Measurements from ENCODE around the gene CDC42BPA.
"Not testable (repeated sequence)": the region's sequence is repeated elsewhere in the genome, so short reads cannot be mapped to it uniquely, and the experiment has no call there.

CDC42BPA gene

GRCh38 chr1:227242811-227243682, 75.2 kb downstream of the CDC42BPA start:
- no peak overlapping the region for H3K4me3 ChIP-seq (ENCODE audit: low read depth in 1 of 2, low read length in 2 of 2)
- H3K36me3 ChIP-seq (ENCODE audit: insufficient read depth, low read length) = no peaks in the 10 kb centered on the region
- peaks cover 15% of the 10 kb centered on the region for H3K4me1 ChIP-seq (ENCODE audit: insufficient read depth, low read length)
- H3K27me3 ChIP-seq (ENCODE audit: control insufficient read depth in 1 of 2, insufficient read depth in 2 of 2, low read length in 2 of 2) = no peaks in the 10 kb centered on the region
- H3K27ac ChIP-seq (ENCODE audit: low read depth, low read length) = no peak overlapping the region
- H3K9me3 ChIP-seq (ENCODE audit: low read length) = no peaks in the 10 kb centered on the region
- no peak overlapping the region for H3K9ac ChIP-seq (ENCODE audit: low read length)

GRCh38 chr1:227240983-227241382, 77.3 kb downstream of the CDC42BPA start:
- H3K27ac ChIP-seq (ENCODE audit: low read depth, low read length) = no peak overlapping the region
- H3K36me3 ChIP-seq (ENCODE audit: insufficient read depth, low read length) = no peaks in the 10 kb centered on the region
- peaks cover 15% of the 10 kb centered on the region for H3K4me1 ChIP-seq (ENCODE audit: insufficient read depth, low read length)
- H3K27me3 ChIP-seq (ENCODE audit: control insufficient read depth in 1 of 2, insufficient read depth in 2 of 2, low read length in 2 of 2) = no peaks in the 10 kb centered on the region
- no peak overlapping the region for H3K9ac ChIP-seq (ENCODE audit: low read length)
- H3K9me3 ChIP-seq (ENCODE audit: low read length) = no peaks in the 10 kb centered on the region
- no peak overlapping the region for H3K4me3 ChIP-seq (ENCODE audit: low read depth in 1 of 2, low read length in 2 of 2)

- no peaks in the 10 kb centered on the region for H3K9me3 ChIP-seq (ENCODE audit: low read length)
- H3K4me3 ChIP-seq (ENCODE audit: low read depth in 1 of 2, low read length in 2 of 2) = no peak overlapping the region
- no peak overlapping the region for H3K27ac ChIP-seq (ENCODE audit: low read depth, low read length)
- no peak overlapping the region for H3K9ac ChIP-seq (ENCODE audit: low read length)
- H3K4me1 ChIP-seq (ENCODE audit: insufficient read depth, low read length) = peaks cover 8% of the 10 kb centered on the region
- H3K36me3 ChIP-seq (ENCODE audit: insufficient read depth, low read length) = no peaks in the 10 kb centered on the region
- H3K27me3 ChIP-seq (ENCODE audit: control insufficient read depth in 1 of 2, insufficient read depth in 2 of 2, low read length in 2 of 2) = no peaks in the 10 kb centered on the region
These were observed 83.3 kb downstream of the CDC42BPA start for GRCh38 chr1:227234998-227235405.

- H3K4me1 ChIP-seq (ENCODE audit: insufficient read depth, low read length) = peaks cover 11% of the 10 kb centered on the region
- H3K9ac ChIP-seq (ENCODE audit: low read length); H3K27me3 ChIP-seq (ENCODE audit: control insufficient read depth in 1 of 2, insufficient read depth in 2 of 2, low read length in 2 of 2); H3K27ac ChIP-seq (ENCODE audit: low read depth, low read length); H3K4me3 ChIP-seq (ENCODE audit: low read depth in 1 of 2, low read length in 2 of 2); H3K36me3 ChIP-seq (ENCODE audit: insufficient read depth, low read length); H3K9me3 ChIP-seq (ENCODE audit: low read length): not testable (repeated sequence)
These were observed 87.2 kb downstream of the CDC42BPA start for GRCh38 chr1:227231128-227231527.

GRCh38 chr1:227228201-227228600, 90.1 kb downstream of the CDC42BPA start:
- H3K9ac ChIP-seq (ENCODE audit: low read length) = no peak overlapping the region
- peaks cover 11% of the 10 kb centered on the region for H3K4me1 ChIP-seq (ENCODE audit: insufficient read depth, low read length)
- H3K27me3 ChIP-seq (ENCODE audit: control insufficient read depth in 1 of 2, insufficient read depth in 2 of 2, low read length in 2 of 2) = no peaks in the 10 kb centered on the region
- no peak overlapping the region for H3K27ac ChIP-seq (ENCODE audit: low read depth, low read length)
- H3K4me3 ChIP-seq (ENCODE audit: low read depth in 1 of 2, low read length in 2 of 2) = no peak overlapping the region
- no peaks in the 10 kb centered on the region for H3K36me3 ChIP-seq (ENCODE audit: insufficient read depth, low read length)
- no peaks in the 10 kb centered on the region for H3K9me3 ChIP-seq (ENCODE audit: low read length)

- H3K27ac ChIP-seq (ENCODE audit: low read depth, low read length) = no peak overlapping the region
- no peaks in the 10 kb centered on the region for H3K27me3 ChIP-seq (ENCODE audit: control insufficient read depth in 1 of 2, insufficient read depth in 2 of 2, low read length in 2 of 2)
- H3K4me1 ChIP-seq (ENCODE audit: insufficient read depth, low read length) = peaks cover 11% of the 10 kb centered on the region
- H3K4me3 ChIP-seq (ENCODE audit: low read depth in 1 of 2, low read length in 2 of 2) = no peak overlapping the region
- H3K36me3 ChIP-seq (ENCODE audit: insufficient read depth, low read length) = no peaks in the 10 kb centered on the region
- no peak overlapping the region for H3K9ac ChIP-seq (ENCODE audit: low read length)
- H3K9me3 ChIP-seq (ENCODE audit: low read length) = no peaks in the 10 kb centered on the region
These were observed 90.5 kb downstream of the CDC42BPA start for GRCh38 chr1:227227761-227228160.

- Histone ChIP-seq H3K9me3 (ENCODE audit: low read length) (no peaks in the 10 kb centered on the region), H3K4me1 (ENCODE audit: insufficient read depth, low read length) (peaks cover 11% of the 10 kb centered on the region), H3K27ac (ENCODE audit: low read depth, low read length) (no peak overlapping the region), H3K4me3 (ENCODE audit: low read depth in 1 of 2, low read length in 2 of 2) (no peak overlapping the region), H3K9ac (ENCODE audit: low read length) (no peak overlapping the region), H3K36me3 (ENCODE audit: insufficient read depth, low read length) (no peaks in the 10 kb centered on the region), H3K27me3 (ENCODE audit: control insufficient read depth in 1 of 2, insufficient read depth in 2 of 2, low read length in 2 of 2) (no peaks in the 10 kb centered on the region)
These were observed 92.5 kb downstream of the CDC42BPA start for GRCh38 chr1:227225715-227226346.

GRCh38 chr1:227223171-227223806, 95.0 kb downstream of the CDC42BPA start:
- Histone ChIP-seq H3K9me3 (ENCODE audit: low read length) (no peaks in the 10 kb centered on the region), H3K36me3 (ENCODE audit: insufficient read depth, low read length) (no peaks in the 10 kb centered on the region), H3K27me3 (ENCODE audit: control insufficient read depth in 1 of 2, insufficient read depth in 2 of 2, low read length in 2 of 2) (no peaks in the 10 kb centered on the region), H3K4me3 (ENCODE audit: low read depth in 1 of 2, low read length in 2 of 2) (no peak overlapping the region), H3K4me1 (ENCODE audit: insufficient read depth, low read length) (peaks cover 11% of the 10 kb centered on the region), H3K27ac (ENCODE audit: low read depth, low read length) (no peak overlapping the region), H3K9ac (ENCODE audit: low read length) (no peak overlapping the region)

- Histone ChIP-seq H3K9ac (ENCODE audit: low read length) (no peak overlapping the region), H3K9me3 (ENCODE audit: low read length) (no peaks in the 10 kb centered on the region), H3K27ac (ENCODE audit: low read depth, low read length) (no peak overlapping the region), H3K4me1 (ENCODE audit: insufficient read depth, low read length) (no peaks in the 10 kb centered on the region), H3K4me3 (ENCODE audit: low read depth in 1 of 2, low read length in 2 of 2) (no peak overlapping the region), H3K27me3 (ENCODE audit: control insufficient read depth in 1 of 2, insufficient read depth in 2 of 2, low read length in 2 of 2) (no peaks in the 10 kb centered on the region), H3K36me3 (ENCODE audit: insufficient read depth, low read length) (no peaks in the 10 kb centered on the region)
These were observed 98.5 kb downstream of the CDC42BPA start for GRCh38 chr1:227219715-227220292.

GRCh38 chr1:227218870-227219573, 99.3 kb downstream of the CDC42BPA start:
- H3K4me1 ChIP-seq (ENCODE audit: insufficient read depth, low read length) = no peaks in the 10 kb centered on the region
- H3K27me3 ChIP-seq (ENCODE audit: control insufficient read depth in 1 of 2, insufficient read depth in 2 of 2, low read length in 2 of 2) = no peaks in the 10 kb centered on the region
- no peaks in the 10 kb centered on the region for H3K9me3 ChIP-seq (ENCODE audit: low read length)
- H3K36me3 ChIP-seq (ENCODE audit: insufficient read depth, low read length) = no peaks in the 10 kb centered on the region
- H3K9ac ChIP-seq (ENCODE audit: low read length) = no peak overlapping the region
- no peak overlapping the region for H3K4me3 ChIP-seq (ENCODE audit: low read depth in 1 of 2, low read length in 2 of 2)
- no peak overlapping the region for H3K27ac ChIP-seq (ENCODE audit: low read depth, low read length)
